K562 (cell line): ENCODE measurements around the gene MT1E. TPM values are rescaled to one million over a fixed set of nuclear protein-coding genes. Genes with fewer than 3 reads are reported as not detected.

Experiments
- ARID2 ChIP-seq: fragments of 450-650 bp; IDR thresholded peaks from 2 replicates; pipeline ENCODE4 v1.6.1; 2017; ENCODE audit warnings: antibody characterized with exemption, mild to moderate bottlenecking
- CBFA2T2 ChIP-seq: fragments of 450-650 bp; conservative IDR thresholded peaks from 2 replicates; pipeline ENCODE4 v1.6.1; 2017; ENCODE audit warnings: mild to moderate bottlenecking
- ELF4 ChIP-seq: fragments of 450-650 bp; formaldehyde crosslinking; IDR thresholded peaks from 2 replicates; pipeline ENCODE4 v1.4.0; 2022; ENCODE audit warnings: missing genetic modification characterization
- KAT7 ChIP-seq: sonication (generic); formaldehyde crosslinking; IDR thresholded peaks from 2 replicates; pipeline ENCODE4 v1.8.0; 2022; ENCODE audit warnings: missing genetic modification reagents, mild to moderate bottlenecking, borderline replicate concordance
- TAF9B ChIP-seq: fragments of 450-650 bp; IDR thresholded peaks from 2 replicates; pipeline ENCODE4 v1.6.1; 2018; ENCODE audit warnings: mild to moderate bottlenecking; ENCODE audit not compliant: partially characterized antibody
- TFE3 ChIP-seq: fragments of 450-650 bp; formaldehyde crosslinking; IDR thresholded peaks from 2 replicates; pipeline ENCODE4 v1.4.0; 2020; ENCODE audit warnings: mild to moderate bottlenecking, mixed read lengths
- ZNF263 ChIP-seq: sonication (generic); formaldehyde crosslinking; IDR thresholded peaks from 2 replicates; pipeline ENCODE4 v1.8.0; 2022; ENCODE audit warnings: mild to moderate bottlenecking, missing genetic modification reagents, borderline replicate concordance
- ZNF436 ChIP-seq: fragments of 250-450, 450-650 bp; sonication (Bioruptor Pico); formaldehyde crosslinking; IDR thresholded peaks from 2 replicates; pipeline ENCODE4 v1.7.0; 2020; ENCODE audit warnings: mild to moderate bottlenecking
- ZNF444 ChIP-seq: fragments of 250-450 bp; sonication (Bioruptor Pico); IDR thresholded peaks from 2 replicates; pipeline ENCODE4 v1.4.0; 2020; ENCODE audit warnings: mild to moderate bottlenecking, moderate library complexity
- ZNF609 ChIP-seq: sonication (generic); formaldehyde crosslinking; IDR thresholded peaks from 2 replicates; pipeline ENCODE4 v1.8.1; 2023; ENCODE audit warnings: missing genetic modification reagents, mild to moderate bottlenecking, borderline replicate concordance
- ZNF696 ChIP-seq: fragments of 250-450 bp; sonication (Bioruptor Pico); conservative IDR thresholded peaks from 2 replicates; pipeline ENCODE4 v1.4.0; 2020; ENCODE audit warnings: mild to moderate bottlenecking, moderate library complexity
- polyA plus RNA-seq, 8 experiments: library from polyadenylated mRNA; depleted of rRNA in 4 of 8; stranded (reverse) in 5 of 8; unstranded in 3 of 8; fragments of >200 nt; fragmentation: Nextera tagmentation in 2 of 8; fragmentation: Illumina TruSeq in 1 of 8; extraction: Ambion mirVana in 2 of 8; extraction: Trizol in 1 of 8; gene quantifications; 2 replicates each; pipeline versions ENCODE4 v1.2.1 to v1.2.3, GENCODE V29; 2011 to 2014; ENCODE audit warnings: inconsistent platforms in 1 of 8, missing spikeins in 1 of 8
- total RNA-seq, 7 experiments: library from RNA; depleted of rRNA in 6 of 7; stranded (reverse); fragments of >200 nt in 6 of 7; fragmentation: Illumina TruSeq in 2 of 7; extraction: Trizol in 2 of 7; gene quantifications; 2 replicates each; pipeline versions ENCODE4 v1.2.1 to v1.2.3, GENCODE V29; 2011 to 2021; ENCODE audit warnings: low replicate concordance in 1 of 7

Gene MT1E
- total and polyA plus RNA-seq, 9 of the 15 experiments (the other 6 are each of a cell fraction or from before 2014, with no cell fraction given), result 0.29 to 0.81 (median 0.46) TPM; not detected in 3

- TF ChIP-seq ZNF609 (no peak), ZNF436 (CRISPR knock-in tag) (no peak), ELF4 (CRISPR knock-in tag) (no peak), KAT7 (CRISPR knock-in tag) (no peak), CBFA2T2 (no peak), ZNF444 (CRISPR knock-in tag) (no peak), ZNF263 (no peak; the same call in 1 of the 2 replicates), ZNF696 (no peak), ARID2 (0 out of 2 replicates have a peak, but pooled peaks have one; percentile 18), TAF9B (no peak), TFE3 (no peak)
These were observed 48.8 kb upstream of the MT1E start (continued) for GRCh38 chr16:56576585-56577299.
